Upper lobe of left lung (tissue), 6 donors: ENCODE measurements around the gene GPRASP1. TPM values are rescaled to one million over a fixed set of nuclear protein-coding genes. Genes with fewer than 3 reads are reported as not detected.
A peak's percentile ranks its signal among the peaks of the same experiment; 100 is the strongest.

Source experiments
- ATAC-seq, 2 donors: fragments of 200-7000 bp; cut with Tn5 transposase; one replicate each; pipeline ENCODE4 v1.9.1; 2022; ENCODE audit warnings: mild to moderate bottlenecking in 2 of 2, moderate library complexity in 2 of 2; ENCODE audit not compliant: low FRiP score in 2 of 2
- DNase-seq, 2 donors: peaks; one replicate each; pipeline ENCODE4 v3.0.0-alpha.2; 2019 to 2020
- H3K27ac ChIP-seq, 4 donors: fragments of 200-600 bp; sonication (generic); one replicate each; pipeline ENCODE4 v1.5.1; 2016 to 2019
- H3K27me3 ChIP-seq, 4 donors: fragments of 200-600 bp; sonication (generic); one replicate each; pipeline ENCODE4 v1.5.1; 2017 to 2019
- H3K36me3 ChIP-seq, 4 donors: fragments of 200-600 bp; sonication (generic); one replicate each; pipeline ENCODE4 v1.5.1; 2016 to 2019
- H3K4me1 ChIP-seq, 4 donors: fragments of 200-600 bp; sonication (generic); one replicate each; pipeline ENCODE4 v1.5.1; 2018 to 2019
- H3K4me3 ChIP-seq, 4 donors: fragments of 200-600 bp; sonication (generic); one replicate each; pipeline ENCODE4 v1.5.1; 2017 to 2019; ENCODE audit warnings: mild to moderate bottlenecking in 2 of 4, moderate library complexity in 1 of 4
- H3K9me3 ChIP-seq, 4 donors: fragments of 200-600 bp; sonication (generic); one replicate each; pipeline ENCODE4 v1.5.1; 2018 to 2019
- CTCF ChIP-seq, 6 experiments: fragments of 450-650 bp in 4 of 6; fragments of 200-600 bp in 2 of 6; sonication (generic) in 2 of 6; IDR thresholded peaks; one replicate each; pipeline ENCODE4 v1.5.1; 2016 to 2019; ENCODE audit warnings: antibody characterized with exemption in 6 of 6
- EP300 ChIP-seq, 4 donors: sonication (generic); formaldehyde crosslinking; IDR thresholded peaks; one replicate each; pipeline ENCODE4 v1.5.1; 2017; ENCODE audit warnings: antibody characterized with exemption in 4 of 4, control low read depth in 2 of 4
- POLR2A ChIP-seq, 4 donors: fragments of 450-650 bp; IDR thresholded peaks; one replicate each; pipeline ENCODE4 v1.5.1; 2016 to 2017; ENCODE audit warnings: antibody characterized with exemption in 4 of 4, mild to moderate bottlenecking in 2 of 4
- POLR2AphosphoS5 ChIP-seq, 2 donors: sonication (generic); formaldehyde crosslinking; IDR thresholded peaks; one replicate each; pipeline ENCODE4 v1.5.1; 2017; ENCODE audit warnings: antibody characterized with exemption in 2 of 2
- WGBS, 2 donors: methylation state at CpG; one replicate each; pipeline ENCODE4 v1.1.5; 2017 to 2018; 5-methylcytosine and 5-hydroxymethylcytosine counted together
- total RNA-seq, 6 donors: library from RNA; depleted of rRNA in 4 of 6; stranded (reverse); fragments of >200 nt in 4 of 6; gene quantifications; one replicate each; pipeline versions ENCODE4 v1.1.0 to v1.2.1, GENCODE V29; 2016 to 2021
- donor health status: DM: no; HTN: no; CAD: no; lungs with moderate emphysema.
- donor health status: DM: no; HTN: yes; CAD: no; lungs with severe emphysema.

Gene GPRASP1
- total RNA-seq, 6 donors from 2014 or later: 2.7 to 8.4 (median 4.2) TPM

- 80 to 84% methylated on average over 1 to 6 of the region's 6 CpGs for WGBS, 2 donors
Observed at GRCh38 chrX:102624105-102624504, 27.2 kb upstream of the GPRASP1 start.

GRCh38 chrX:102627640-102628039 is 23.6 kb upstream of the GPRASP1 start:
- 54 to 85% methylated on average over 1 of the region's 1 CpG for WGBS, 2 donors
- Histone ChIP-seq H3K4me1 (no peaks in the 10 kb centered on the region), H3K27ac (no peak overlapping the region), H3K9me3 (no peaks in the 10 kb centered on the region), H3K27me3 (no peaks in the 10 kb centered on the region), H3K4me3 (no peak overlapping the region), H3K36me3 (no peaks in the 10 kb centered on the region)
- TF ChIP-seq POLR2A (IDR thresholded peaks at IDR 0.05): no peak
- no peak for TF ChIP-seq EP300 (IDR thresholded peaks at IDR 0.05)
- no peak for TF ChIP-seq CTCF (IDR thresholded peaks at IDR 0.05)
- TF ChIP-seq POLR2AphosphoS5 (IDR thresholded peaks at IDR 0.05): no peak
- DNase-seq (no peak), ATAC-seq (no peak)

More at GRCh38 chrX:102624105-102624504, 27.2 kb upstream of the GPRASP1 start:
- no peaks in the 10 kb centered on the region for H3K36me3 ChIP-seq
- no peak for ATAC-seq
- no peak overlapping the region for H3K4me3 ChIP-seq
- no peaks in the 10 kb centered on the region for H3K4me1 ChIP-seq
- H3K9me3 ChIP-seq: peaks cover 0 to 18% (median 3%) of the 10 kb centered on the region in 4 donors
- TF ChIP-seq CTCF (IDR thresholded peaks at IDR 0.05): no peak
- no peak for TF ChIP-seq POLR2A (IDR thresholded peaks at IDR 0.05)
- no peak for TF ChIP-seq EP300 (IDR thresholded peaks at IDR 0.05)
- TF ChIP-seq POLR2AphosphoS5 (IDR thresholded peaks at IDR 0.05): no peak
- H3K27ac ChIP-seq: no peak overlapping the region
- H3K27me3 ChIP-seq: no peaks in the 10 kb centered on the region
- DNase-seq: no peak

- Histone ChIP-seq H3K27ac (no peak overlapping the region), H3K4me1 (no peaks in the 10 kb centered on the region), H3K4me3 (no peak overlapping the region), H3K36me3 (no peaks in the 10 kb centered on the region), H3K27me3 (no peaks in the 10 kb centered on the region), H3K9me3 (no peaks in the 10 kb centered on the region)
- 52 to 100% methylated on average over 1 of the region's 1 CpG for WGBS, 2 donors
- no peak for ATAC-seq
- no peak for DNase-seq
- TF ChIP-seq POLR2A (IDR thresholded peaks at IDR 0.05) (no peak), EP300 (IDR thresholded peaks at IDR 0.05) (no peak), CTCF (IDR thresholded peaks at IDR 0.05) (no peak), POLR2AphosphoS5 (IDR thresholded peaks at IDR 0.05) (no peak)
Observed at GRCh38 chrX:102637561-102637960, 13.7 kb upstream of the GPRASP1 start.

GRCh38 chrX:102650903-102651241 is 411 bp upstream of the GPRASP1 start:
- peaks cover 0 to 2% (median 0%) of the 10 kb centered on the region in 4 donors for H3K4me1 ChIP-seq
- no peaks in the 10 kb centered on the region for H3K27me3 ChIP-seq
- H3K4me3 ChIP-seq: peak overlapping the region; percentile 25 to 63 (median 50)
- DNase-seq (no peak), ATAC-seq (peak in 1 of 2 donors; percentile 48)
- H3K9me3 ChIP-seq: no peaks in the 10 kb centered on the region
- TF ChIP-seq CTCF (IDR thresholded peaks at IDR 0.05) (no peak), EP300 (IDR thresholded peaks at IDR 0.05) (no peak), POLR2A (IDR thresholded peaks at IDR 0.05) (no peak), POLR2AphosphoS5 (IDR thresholded peaks at IDR 0.05) (no peak)
- peak overlapping the region in 3 of 4 donors; percentile 57 to 61 (median 57) for H3K27ac ChIP-seq
- 61% methylated on average over 23 of the region's 23 CpGs; no CpG with 5 or more reads in 1 of the 2 donors for WGBS, 2 donors
- H3K36me3 ChIP-seq: no peaks in the 10 kb centered on the region

GRCh38 chrX:102652031-102652688 is 877 bp downstream of the GPRASP1 start:
- Histone ChIP-seq H3K9me3 (no peaks in the 10 kb centered on the region), H3K4me1 (peaks cover 0 to 2% (median 0%) of the 10 kb centered on the region in 4 donors), H3K27me3 (no peaks in the 10 kb centered on the region), H3K4me3 (peak overlapping the region; percentile 25 to 63 (median 50)), H3K36me3 (no peaks in the 10 kb centered on the region), H3K27ac (peak overlapping the region in 3 of 4 donors; percentile 57 to 61 (median 57))
- no peak for TF ChIP-seq POLR2A (IDR thresholded peaks at IDR 0.05)
- no peak for TF ChIP-seq EP300 (IDR thresholded peaks at IDR 0.05)
- TF ChIP-seq CTCF (IDR thresholded peaks at IDR 0.05): peak; percentile 18 to 48 (median 34)
- no peak for TF ChIP-seq POLR2AphosphoS5 (IDR thresholded peaks at IDR 0.05)
- DNase-seq (no peak), ATAC-seq (peak; percentile 32 to 85)
- WGBS, 2 donors: 28 to 36% methylated on average over 4 to 16 of the region's 22 CpGs
